Measurements from ENCODE around the gene ADGRA3.
A peak's percentile ranks its signal among the peaks of the same experiment; 100 is the strongest.
"Not testable (repeated sequence)": the region's sequence is repeated elsewhere in the genome, so short reads cannot be mapped to it uniquely, and the experiment has no call there.

The ADGRA3 gene

GRCh38 chr4:22478426-22478825, 37.4 kb downstream of the ADGRA3 start:
- DNase-seq = no peak

- no peak for DNase-seq
These were observed 38.1 kb downstream of the ADGRA3 start for GRCh38 chr4:22477813-22478182.

GRCh38 chr4:22477136-22477812, 38.6 kb downstream of the ADGRA3 start:
- no peak for DNase-seq

- no peak for DNase-seq
These were observed 39.9 kb downstream of the ADGRA3 start for GRCh38 chr4:22476011-22476410.

GRCh38 chr4:22475311-22475646, 40.6 kb downstream of the ADGRA3 start:
- not testable (repeated sequence) for DNase-seq

- DNase-seq = no peak
These were observed 41.1 kb downstream of the ADGRA3 start for GRCh38 chr4:22474636-22475310.

GRCh38 chr4:22473268-22473667, 42.6 kb downstream of the ADGRA3 start:
- no peak for DNase-seq

- no peak for DNase-seq
These were observed 43.8 kb downstream of the ADGRA3 start for GRCh38 chr4:22471999-22472461.

GRCh38 chr4:22471419-22471818, 44.4 kb downstream of the ADGRA3 start:
- DNase-seq = no peak

GRCh38 chr4:22466581-22466980, 49.3 kb downstream of the ADGRA3 start:
- DNase-seq = no peak

GRCh38 chr4:22465996-22466395, 49.9 kb downstream of the ADGRA3 start:
- no peak for DNase-seq

GRCh38 chr4:22465349-22465748, 50.5 kb downstream of the ADGRA3 start:
- no peak for DNase-seq

- DNase-seq = no peak
These were observed 52.7 kb downstream of the ADGRA3 start for GRCh38 chr4:22463179-22463578.

GRCh38 chr4:22462688-22463087, 53.2 kb downstream of the ADGRA3 start:
- no peak for DNase-seq

- DNase-seq = no peak
These were observed 55.6 kb downstream of the ADGRA3 start for GRCh38 chr4:22460266-22460665.

- DNase-seq = peak; percentile 67
These were observed 57.8 kb downstream of the ADGRA3 start for GRCh38 chr4:22458098-22458497.

GRCh38 chr4:22457348-22457747, 58.5 kb downstream of the ADGRA3 start:
- no peak for DNase-seq

GRCh38 chr4:22456291-22456690, 59.6 kb downstream of the ADGRA3 start:
- DNase-seq = no peak

- DNase-seq = no peak
These were observed 60.9 kb downstream of the ADGRA3 start for GRCh38 chr4:22454955-22455354.

GRCh38 chr4:22454216-22454838, 61.5 kb downstream of the ADGRA3 start:
- no peak for DNase-seq

GRCh38 chr4:22444813-22445212, 71.1 kb downstream of the ADGRA3 start:
- DNase-seq = no peak

- no peak for DNase-seq
These were observed 72.9 kb downstream of the ADGRA3 start for GRCh38 chr4:22442956-22443355.

GRCh38 chr4:22440999-22441398, 74.9 kb downstream of the ADGRA3 start:
- DNase-seq = no peak

- no peak for DNase-seq
These were observed 75.9 kb downstream of the ADGRA3 start for GRCh38 chr4:22439947-22440346.
